GM06990 (cell line): ENCODE data around the gene CPN2.

Experiments used
- DNase-seq: peaks from one replicate; pipeline ENCODE4 v3.0.0-alpha.2; 2011; ENCODE audit not compliant: insufficient read length; ENCODE audit errors: extremely low read depth
- H3K27me3 ChIP-seq: replicated peaks from 2 replicates; pipeline ENCODE4 v1.6.0; 2011; ENCODE audit warnings: low read length; ENCODE audit not compliant: control insufficient read depth, insufficient read depth
- H3K36me3 ChIP-seq: 2 replicates; pipeline ENCODE4 v1.5.1; 2011; ENCODE audit warnings: low read length; ENCODE audit not compliant: control insufficient read depth, insufficient read depth
- H3K4me3 ChIP-seq: replicated peaks from 2 replicates; pipeline ENCODE4 v1.5.1; 2011; ENCODE audit warnings: low read depth, mild to moderate bottlenecking, control low read depth, low read length
- TF ChIP-seq, protein P1 (sequence below): IDR thresholded peaks from 2 replicates; pipeline ENCODE4 v1.5.1; 2011; ENCODE audit warnings: low read length, control low read depth, mild to moderate bottlenecking, inconsistent platforms; ENCODE audit not compliant: insufficient read depth, poor library complexity, severe bottlenecking

The CPN2 gene

DNA sequence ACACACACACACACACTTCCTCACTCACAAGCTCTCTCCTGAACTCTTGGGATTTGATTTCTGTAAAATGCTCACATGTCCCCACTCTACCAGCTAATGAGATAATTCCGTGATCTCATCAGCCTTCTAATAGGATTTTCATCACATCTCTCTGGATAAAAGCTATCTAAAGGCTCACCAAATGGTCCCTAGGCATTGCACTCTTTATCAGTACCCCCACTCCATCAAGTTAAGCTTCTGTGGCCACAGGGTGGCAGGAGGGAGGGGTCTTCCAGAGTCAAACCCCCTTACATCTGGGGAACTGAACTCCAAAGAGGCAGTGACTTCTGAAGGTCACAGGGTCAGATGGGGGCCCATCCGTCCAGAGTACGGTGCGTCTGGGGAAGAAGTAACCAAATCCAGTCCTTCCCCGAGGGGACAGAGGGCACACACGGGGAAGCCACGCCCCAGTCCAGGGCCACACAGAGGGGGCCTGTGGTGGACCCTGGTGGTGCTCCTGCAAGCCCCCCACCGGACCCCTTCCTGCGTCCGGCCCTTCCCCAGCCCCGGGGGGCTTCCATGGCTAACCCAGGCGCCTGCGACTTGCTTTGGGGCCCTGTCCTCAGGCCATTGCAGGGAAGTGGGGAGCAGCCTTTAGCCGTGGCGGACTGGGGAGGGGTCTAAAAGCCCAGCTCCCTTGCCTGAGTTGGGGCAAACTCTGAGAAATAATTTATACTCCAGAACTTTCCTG lies 25.5 kb downstream of the CPN2 start:
- Histone ChIP-seq H3K4me3 (no peak overlapping the region), H3K27me3 (no peaks in the 10 kb centered on the region), H3K36me3 (no peaks in the 10 kb centered on the region)
- TF ChIP-seq, protein P1, sequence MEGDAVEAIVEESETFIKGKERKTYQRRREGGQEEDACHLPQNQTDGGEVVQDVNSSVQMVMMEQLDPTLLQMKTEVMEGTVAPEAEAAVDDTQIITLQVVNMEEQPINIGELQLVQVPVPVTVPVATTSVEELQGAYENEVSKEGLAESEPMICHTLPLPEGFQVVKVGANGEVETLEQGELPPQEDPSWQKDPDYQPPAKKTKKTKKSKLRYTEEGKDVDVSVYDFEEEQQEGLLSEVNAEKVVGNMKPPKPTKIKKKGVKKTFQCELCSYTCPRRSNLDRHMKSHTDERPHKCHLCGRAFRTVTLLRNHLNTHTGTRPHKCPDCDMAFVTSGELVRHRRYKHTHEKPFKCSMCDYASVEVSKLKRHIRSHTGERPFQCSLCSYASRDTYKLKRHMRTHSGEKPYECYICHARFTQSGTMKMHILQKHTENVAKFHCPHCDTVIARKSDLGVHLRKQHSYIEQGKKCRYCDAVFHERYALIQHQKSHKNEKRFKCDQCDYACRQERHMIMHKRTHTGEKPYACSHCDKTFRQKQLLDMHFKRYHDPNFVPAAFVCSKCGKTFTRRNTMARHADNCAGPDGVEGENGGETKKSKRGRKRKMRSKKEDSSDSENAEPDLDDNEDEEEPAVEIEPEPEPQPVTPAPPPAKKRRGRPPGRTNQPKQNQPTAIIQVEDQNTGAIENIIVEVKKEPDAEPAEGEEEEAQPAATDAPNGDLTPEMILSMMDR = no peak
- no peak for DNase-seq

DNA sequence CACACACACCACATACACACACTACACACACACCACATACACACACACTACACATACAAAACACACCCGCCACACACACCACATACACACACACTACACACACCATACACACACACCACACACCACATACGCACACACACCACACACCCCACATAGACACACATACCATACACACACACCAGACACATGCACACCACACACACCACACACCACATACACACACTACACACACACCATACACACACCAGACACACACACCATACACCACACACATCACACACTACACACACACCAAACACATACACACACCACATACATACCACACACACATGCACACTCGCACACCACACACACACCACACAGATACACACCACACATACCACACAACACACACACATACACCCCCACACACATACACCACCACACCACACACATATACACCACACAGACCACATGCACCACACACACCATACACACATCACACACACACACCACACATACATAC lies 26.3 kb downstream of the CPN2 start:
- no peaks in the 10 kb centered on the region for H3K36me3 ChIP-seq
- TF ChIP-seq, protein P1 = no peak
- no peak overlapping the region for H3K4me3 ChIP-seq
- DNase-seq = no peak
- no peaks in the 10 kb centered on the region for H3K27me3 ChIP-seq

DNA sequence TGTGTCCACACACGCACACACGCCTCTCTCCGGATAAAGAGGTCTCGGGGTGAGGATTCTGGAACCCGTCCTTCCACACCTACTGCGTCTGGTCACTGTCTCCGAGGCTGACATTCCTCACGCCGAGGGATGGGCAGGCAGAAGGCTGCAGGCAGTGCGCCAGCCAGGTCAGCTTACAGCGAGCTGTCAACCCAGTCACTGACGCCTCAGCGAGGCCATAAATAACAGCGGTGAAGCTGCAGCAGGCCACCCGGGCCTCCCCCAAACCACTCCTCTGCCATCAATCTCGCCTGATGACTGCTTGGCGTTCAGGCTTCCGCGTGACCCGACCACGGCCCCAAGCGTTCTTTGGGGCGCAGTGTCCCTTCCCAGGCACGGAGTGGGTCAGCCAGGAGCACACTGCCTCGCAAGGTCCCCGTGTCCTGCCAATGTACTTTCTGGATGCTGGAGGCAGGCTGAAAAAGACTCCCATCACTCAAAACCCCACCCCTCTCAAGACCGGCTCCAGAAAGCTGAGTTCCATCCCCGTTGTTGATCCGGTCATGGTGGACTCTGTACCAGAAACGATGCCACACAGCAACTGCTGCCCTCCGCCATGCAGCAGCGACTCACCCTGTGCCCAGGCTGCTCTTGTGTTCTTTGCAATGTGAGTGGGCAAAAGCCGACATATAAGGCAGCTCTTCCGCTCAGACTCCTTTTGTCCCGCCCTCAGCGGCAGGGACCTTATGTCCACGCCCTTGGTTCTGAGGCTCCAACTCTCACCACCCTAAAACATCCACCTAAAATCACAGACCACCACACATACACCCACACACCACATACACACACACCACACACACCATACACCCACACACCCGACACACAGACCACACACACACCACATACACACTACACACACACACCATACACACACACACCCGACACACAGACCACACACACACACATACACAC lies 27.1 kb downstream of the CPN2 start:
- DNase-seq = peak; percentile 58
- no peak overlapping the region for H3K4me3 ChIP-seq
- no peaks in the 10 kb centered on the region for H3K36me3 ChIP-seq
- H3K27me3 ChIP-seq = no peaks in the 10 kb centered on the region
- TF ChIP-seq, protein P1 = no peak

DNA sequence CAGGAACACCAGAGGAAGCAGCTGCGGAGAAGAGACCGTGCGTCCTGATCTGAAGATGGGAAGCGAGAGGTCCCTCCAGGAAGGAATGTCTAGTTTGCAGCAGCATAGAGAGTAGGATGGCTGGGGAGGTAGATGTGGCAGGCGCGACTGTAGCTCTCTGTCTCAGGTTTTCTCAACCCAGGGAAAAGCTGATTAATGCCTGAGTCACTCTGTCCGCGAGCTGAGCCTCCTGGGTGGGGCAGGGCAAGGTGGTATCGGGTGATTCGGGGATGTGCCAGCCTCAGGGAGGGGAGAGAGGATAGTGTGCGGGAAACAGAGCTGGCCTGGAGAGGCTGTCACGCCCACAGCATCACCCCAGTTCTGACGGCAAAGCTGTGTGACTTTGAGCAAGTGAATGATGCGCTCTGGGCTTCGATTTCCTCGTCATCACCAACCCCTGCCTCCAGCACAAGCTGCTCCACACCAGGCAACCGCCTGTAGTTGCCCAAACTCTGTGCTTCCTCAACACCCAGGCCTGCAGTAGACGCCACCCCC lies 28.4 kb downstream of the CPN2 start:
- TF ChIP-seq, protein P1 = no peak
- Histone ChIP-seq H3K36me3 (no peaks in the 10 kb centered on the region), H3K27me3 (no peaks in the 10 kb centered on the region), H3K4me3 (no peak overlapping the region)
- DNase-seq = no peak

GRCh38 chr3:194321693-194322640 lies 29.2 kb downstream of the CPN2 start:
- Histone ChIP-seq H3K4me3 (no peak overlapping the region), H3K27me3 (no peaks in the 10 kb centered on the region), H3K36me3 (no peaks in the 10 kb centered on the region)
- no peak for DNase-seq
- TF ChIP-seq, protein P1 = no peak
